ENCODE data around the gene HNRNPF. TPM values are rescaled to one million over a fixed set of nuclear protein-coding genes. Genes with fewer than 3 reads are reported as not detected.

Gene HNRNPF
- total RNA-seq, 2 experiments from 2014 or later = 280 to 340 TPM

- peaks cover 17% of the 10 kb centered on the region; the same call in 1 of the 2 replicates for H3K9me3 ChIP-seq (ENCODE audit: low read length)
- H3K36me3 ChIP-seq (ENCODE audit: insufficient read depth, low read length) = peaks cover 11% of the 10 kb centered on the region; the same call in 1 of the 2 replicates
- no peak for DNase-seq (ENCODE audit: low spot score)
- no peak for TF ChIP-seq EZH2phosphoT487 (IDR thresholded peaks at IDR 0.05; ENCODE audit: borderline replicate concordance, low read depth, low read length)
- no peak for TF ChIP-seq CTCF (conservative IDR thresholded peaks at IDR 0.05; ENCODE audit: low read length)
- BruUV-seq (replicated peaks) = no TSS peak
- H4K20me1 ChIP-seq (ENCODE audit: insufficient read depth, low read length) = no peaks in the 10 kb centered on the region
- no peak overlapping the region for H3K27ac ChIP-seq (ENCODE audit: low read depth, low read length, poor library complexity, severe bottlenecking)
- ChIA-PET CTCF (ENCODE audit: unreplicated experiment) (interaction anchor here (1.2 kb wide), 1 partner anchor 10 kb away, joined by 3 read pairs; no protein-coding TSS in a partner anchor), POLR2A (interaction anchor here (0.7 to 1.0 kb wide), 5 partner anchors 8 to 70 kb away, joined by 3 to 5 read pairs (median 4); no protein-coding TSS in a partner anchor)
- H3K4me3 ChIP-seq (ENCODE audit: low read depth, low read length, poor library complexity, severe bottlenecking) = no peak overlapping the region
- no peak overlapping the region for H2AFZ ChIP-seq (ENCODE audit: low read length)
- H3K79me2 ChIP-seq (ENCODE audit: insufficient read depth, low read depth, low read length) = no peaks in the 10 kb centered on the region
- intact Hi-C loops (cut with micrococcal nuclease; ENCODE audit: unreplicated experiment) = no loop called here
- no peak overlapping the region for H3K4me2 ChIP-seq (ENCODE audit: low read length)
- H3K4me1 ChIP-seq (ENCODE audit: insufficient read depth, low read length, poor library complexity, severe bottlenecking) = peaks cover 12% of the 10 kb centered on the region
- H3K9me2 ChIP-seq (ENCODE audit: insufficient read depth, low read length) = no peaks in the 10 kb centered on the region
These were observed 35.3 kb upstream of the HNRNPF start for GRCh38 chr10:43444323-43444722.

DNA sequence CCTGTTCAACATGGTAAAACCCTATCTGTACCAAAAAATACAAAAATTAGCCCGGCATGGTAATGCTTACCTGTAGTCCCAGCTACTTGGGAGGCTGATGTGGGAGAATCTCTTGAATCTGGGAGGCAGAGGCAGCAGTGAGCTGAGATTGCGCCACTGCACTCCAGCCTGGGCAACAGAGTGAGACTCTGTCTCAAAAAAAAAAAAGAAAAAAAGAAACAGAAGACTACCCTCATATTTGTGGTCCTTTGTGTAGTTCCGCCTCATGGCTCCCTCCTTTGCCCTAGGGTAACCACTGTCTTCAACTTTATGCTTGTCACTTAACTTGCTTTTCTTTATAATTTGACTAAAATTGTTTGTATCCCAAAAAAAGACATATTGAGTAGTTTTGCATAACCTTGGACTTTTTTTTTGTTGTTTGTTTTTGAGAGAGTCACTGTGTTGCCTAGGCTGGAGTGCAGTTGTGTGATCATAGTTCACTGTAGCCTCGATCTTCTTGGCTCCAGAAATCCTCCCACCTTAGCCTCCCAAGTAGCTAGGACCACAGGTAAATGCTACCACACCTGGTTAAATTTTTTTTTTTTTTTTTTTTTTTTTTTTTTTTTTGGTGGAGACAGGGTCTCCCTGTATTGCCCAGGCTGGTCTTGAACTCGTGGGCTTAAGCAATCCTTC is 31.6 kb upstream of the HNRNPF start:
- Histone ChIP-seq H3K9me2 (ENCODE audit: insufficient read depth, low read length) (no peaks in the 10 kb centered on the region), H2AFZ (ENCODE audit: low read length) (no peak overlapping the region), H3K27ac (ENCODE audit: low read depth, low read length, poor library complexity, severe bottlenecking) (no peak overlapping the region), H3K79me2 (ENCODE audit: insufficient read depth, low read depth, low read length) (peaks cover 3% of the 10 kb centered on the region; the same call in 1 of the 2 replicates), H3K4me1 (ENCODE audit: insufficient read depth, low read length, poor library complexity, severe bottlenecking) (peaks cover 24% of the 10 kb centered on the region), H3K36me3 (ENCODE audit: insufficient read depth, low read length) (peaks cover 11% of the 10 kb centered on the region; the same call in 1 of the 2 replicates), H4K20me1 (ENCODE audit: insufficient read depth, low read length) (no peaks in the 10 kb centered on the region), H3K4me3 (ENCODE audit: low read depth, low read length, poor library complexity, severe bottlenecking) (no peak overlapping the region), H3K4me2 (ENCODE audit: low read length) (no peak overlapping the region), H3K9me3 (ENCODE audit: low read length) (peaks cover 10% of the 10 kb centered on the region; the same call in 1 of the 2 replicates)
- BruUV-seq (replicated peaks) = no TSS peak
- intact Hi-C loops (cut with micrococcal nuclease; ENCODE audit: unreplicated experiment) = no loop called here
- ChIA-PET CTCF (ENCODE audit: unreplicated experiment) (no interaction called here), POLR2A (interaction anchor here (0.6 to 1.6 kb wide), 5 partner anchors 9 to 60 kb away, joined by 3 to 7 read pairs (median 3); no protein-coding TSS in a partner anchor)
- no peak for DNase-seq (ENCODE audit: low spot score)
- TF ChIP-seq CTCF (conservative IDR thresholded peaks at IDR 0.05; ENCODE audit: low read length) = no peak
- no peak for TF ChIP-seq EZH2phosphoT487 (IDR thresholded peaks at IDR 0.05; ENCODE audit: borderline replicate concordance, low read depth, low read length)
